Smooth muscle cell (in vitro differentiated cells): Measurements from ENCODE around the gene PYGM. TPM values are rescaled to one million over a fixed set of nuclear protein-coding genes. Genes with fewer than 3 reads are reported as not detected.

Source experiments
- DNase-seq: peaks from one replicate; lab custom pipeline; 2025; ENCODE audit not compliant: unreplicated experiment; lab: John Stamatoyannopoulos, UW
- H2AFZ ChIP-seq: fragments of 200-600 bp; sonication (generic); 2 replicates; pipeline ENCODE4 v1.6.0; 2016; ENCODE audit warnings: antibody characterized with exemption, low read depth, mild to moderate bottlenecking
- H3F3A ChIP-seq: fragments of 200-600 bp; sonication (generic); 2 replicates; pipeline ENCODE4 v1.6.0; 2017; ENCODE audit warnings: antibody characterized with exemption, low read depth
- H3K27ac ChIP-seq: fragments of 200-600 bp; sonication (generic); 2 replicates; pipeline ENCODE4 v1.5.1; 2016; ENCODE audit warnings: low read depth, mild to moderate bottlenecking
- H3K27me3 ChIP-seq: fragments of 200-600 bp; sonication (generic); 2 replicates; pipeline ENCODE4 v1.6.1; 2016; ENCODE audit warnings: low read depth, mild to moderate bottlenecking
- H3K36me3 ChIP-seq: fragments of 200-600 bp; sonication (generic); 2 replicates; pipeline ENCODE4 v1.5.1; 2016; ENCODE audit warnings: low read depth
- H3K4me1 ChIP-seq: fragments of 200-600 bp; sonication (generic); 2 replicates; pipeline ENCODE4 v1.5.1; 2016; ENCODE audit warnings: low read depth
- H3K4me2 ChIP-seq: fragments of 200-600 bp; sonication (generic); 2 replicates; pipeline ENCODE4 v1.6.0; 2016; ENCODE audit warnings: mild to moderate bottlenecking
- H3K4me3 ChIP-seq: fragments of 200-600 bp; sonication (generic); 2 replicates; pipeline ENCODE4 v1.5.1; 2016; ENCODE audit warnings: mild to moderate bottlenecking
- H3K79me2 ChIP-seq: fragments of 200-600 bp; sonication (generic); 2 replicates; pipeline ENCODE4 v1.6.0; 2016; ENCODE audit warnings: low read depth, mild to moderate bottlenecking
- H3K9ac ChIP-seq: fragments of 200-600 bp; sonication (generic); 2 replicates; pipeline ENCODE4 v1.6.0; 2016; ENCODE audit warnings: low read depth
- H3K9me3 ChIP-seq: fragments of 200-600 bp; sonication (generic); replicated peaks from 2 replicates; pipeline ENCODE4 v1.5.1; 2016; ENCODE audit warnings: low read depth
- H4K20me1 ChIP-seq: fragments of 200-600 bp; sonication (generic); 2 replicates; pipeline ENCODE4 v1.6.0; 2016; ENCODE audit warnings: low read depth
- WGBS: methylation state at CpG from one replicate; pipeline ENCODE4 v1.1.7; 2016; ENCODE audit warnings: low lambda C conversion rate; 5-methylcytosine and 5-hydroxymethylcytosine counted together
- polyA plus RNA-seq: library from polyadenylated mRNA; unstranded; fragments of >200 nt; fragmentation: Nextera tagmentation; extraction: Ambion mirVana; gene quantifications from 2 replicates; pipeline ENCODE4 v1.2.1, GENCODE V29; 2016
- total RNA-seq: library from RNA; depleted of rRNA; stranded (reverse); fragments of >200 nt; gene quantifications from 2 replicates; pipeline ENCODE4 v1.2.3, GENCODE V29; 2014
- TF ChIP-seq, protein P1 (sequence below): fragments of 200-600 bp; sonication (generic); IDR thresholded peaks from 2 replicates; pipeline ENCODE4 v1.5.1; 2017; ENCODE audit warnings: borderline replicate concordance, mild to moderate bottlenecking, antibody characterized with exemption; ENCODE audit not compliant: insufficient read depth, poor library complexity, severe bottlenecking

The PYGM gene
- total and polyA plus RNA-seq, 2 experiments from 2014 or later, result 1.1 to 2.2 TPM

DNA sequence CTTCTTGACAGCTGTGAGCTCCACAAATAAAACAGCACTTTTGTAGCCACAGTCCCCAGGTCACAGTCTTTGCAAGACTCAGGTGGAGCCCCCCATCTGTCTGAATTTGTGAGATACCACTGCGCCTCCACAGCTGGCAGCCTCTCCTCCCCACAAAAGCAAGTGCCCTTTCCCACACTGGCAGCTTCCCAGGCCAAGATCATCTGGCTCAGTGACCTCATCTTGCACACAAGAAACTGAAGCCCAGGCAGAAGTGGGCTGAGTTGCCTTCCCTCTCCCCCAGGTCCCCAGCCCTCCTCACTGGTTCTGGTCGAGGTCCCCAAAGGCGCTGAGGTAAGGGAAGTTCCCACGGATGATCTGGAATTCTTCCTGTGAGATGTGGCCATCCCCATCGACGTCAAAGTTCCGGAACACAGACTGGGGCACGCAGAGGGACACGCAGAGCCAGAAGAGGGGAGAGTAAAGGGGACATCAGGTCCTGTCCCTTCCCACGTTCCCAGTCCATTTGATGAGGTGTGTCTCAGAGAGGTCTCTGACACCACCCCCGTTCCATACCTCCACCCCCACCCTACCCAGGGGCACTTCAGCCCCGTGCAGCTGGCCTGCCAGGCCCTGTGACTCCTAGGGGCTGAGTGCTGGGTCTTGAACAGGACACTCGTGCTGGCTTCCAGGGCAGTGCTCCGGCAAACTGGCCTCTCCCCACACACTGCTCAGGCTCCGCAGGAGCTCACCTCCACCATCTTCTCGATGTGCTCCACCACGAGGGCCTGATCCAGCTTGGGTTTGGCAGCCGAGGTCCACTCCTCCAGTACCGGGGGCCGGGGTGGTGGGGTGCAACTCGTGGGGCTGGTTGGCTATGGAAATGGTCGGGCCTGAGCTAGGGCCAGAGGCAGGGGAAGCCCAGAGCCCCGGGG lies 24.7 kb downstream of the PYGM start:
- DNase-seq, result no peak
- Histone ChIP-seq H3K36me3 (no peaks in the 10 kb centered on the region), H3K27ac (no peak overlapping the region), H3K9me3 (no peaks in the 10 kb centered on the region), H3K4me3 (no peak overlapping the region), H2AFZ (no peak overlapping the region), H3K4me2 (no peak overlapping the region), H4K20me1 (no peaks in the 10 kb centered on the region), H3K79me2 (no peaks in the 10 kb centered on the region), H3F3A (no peaks in the 10 kb centered on the region), H3K4me1 (no peaks in the 10 kb centered on the region), H3K27me3 (no peaks in the 10 kb centered on the region), H3K9ac (no peak overlapping the region)
- TF ChIP-seq, protein P1, sequence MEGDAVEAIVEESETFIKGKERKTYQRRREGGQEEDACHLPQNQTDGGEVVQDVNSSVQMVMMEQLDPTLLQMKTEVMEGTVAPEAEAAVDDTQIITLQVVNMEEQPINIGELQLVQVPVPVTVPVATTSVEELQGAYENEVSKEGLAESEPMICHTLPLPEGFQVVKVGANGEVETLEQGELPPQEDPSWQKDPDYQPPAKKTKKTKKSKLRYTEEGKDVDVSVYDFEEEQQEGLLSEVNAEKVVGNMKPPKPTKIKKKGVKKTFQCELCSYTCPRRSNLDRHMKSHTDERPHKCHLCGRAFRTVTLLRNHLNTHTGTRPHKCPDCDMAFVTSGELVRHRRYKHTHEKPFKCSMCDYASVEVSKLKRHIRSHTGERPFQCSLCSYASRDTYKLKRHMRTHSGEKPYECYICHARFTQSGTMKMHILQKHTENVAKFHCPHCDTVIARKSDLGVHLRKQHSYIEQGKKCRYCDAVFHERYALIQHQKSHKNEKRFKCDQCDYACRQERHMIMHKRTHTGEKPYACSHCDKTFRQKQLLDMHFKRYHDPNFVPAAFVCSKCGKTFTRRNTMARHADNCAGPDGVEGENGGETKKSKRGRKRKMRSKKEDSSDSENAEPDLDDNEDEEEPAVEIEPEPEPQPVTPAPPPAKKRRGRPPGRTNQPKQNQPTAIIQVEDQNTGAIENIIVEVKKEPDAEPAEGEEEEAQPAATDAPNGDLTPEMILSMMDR, result no peak
- 88% methylated on average over 23 of the region's 23 CpGs for WGBS

DNA sequence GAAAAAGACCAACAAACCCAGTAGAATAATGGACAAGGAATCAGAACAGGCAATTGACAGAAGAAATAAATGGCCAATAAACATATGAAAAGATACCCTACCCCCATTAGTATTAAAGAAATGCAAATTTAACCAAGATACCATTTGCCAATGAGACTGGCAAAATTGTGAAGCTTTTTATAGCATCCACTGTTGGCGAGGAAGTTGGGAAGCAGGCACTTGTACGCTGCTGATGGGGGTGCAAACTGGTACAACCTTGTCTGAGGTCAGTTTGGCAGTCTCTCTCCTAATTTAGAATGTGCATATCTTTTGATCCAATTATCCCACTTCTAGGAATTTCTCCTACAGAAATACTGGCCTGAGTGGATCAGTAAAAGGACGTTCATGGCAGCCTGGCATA lies 28.2 kb downstream of the PYGM start:
- TF ChIP-seq, protein P1, result no peak
- Histone ChIP-seq H3K36me3 (no peaks in the 10 kb centered on the region), H2AFZ (no peak overlapping the region), H3K9ac (no peak overlapping the region), H3K4me1 (no peaks in the 10 kb centered on the region), H3F3A (no peaks in the 10 kb centered on the region), H3K9me3 (no peaks in the 10 kb centered on the region), H3K4me3 (no peak overlapping the region), H3K4me2 (no peak overlapping the region), H3K27me3 (no peaks in the 10 kb centered on the region), H3K79me2 (no peaks in the 10 kb centered on the region), H4K20me1 (no peaks in the 10 kb centered on the region), H3K27ac (no peak overlapping the region)
- 97% methylated on average over 3 of the region's 3 CpGs for WGBS
- no peak for DNase-seq

DNA sequence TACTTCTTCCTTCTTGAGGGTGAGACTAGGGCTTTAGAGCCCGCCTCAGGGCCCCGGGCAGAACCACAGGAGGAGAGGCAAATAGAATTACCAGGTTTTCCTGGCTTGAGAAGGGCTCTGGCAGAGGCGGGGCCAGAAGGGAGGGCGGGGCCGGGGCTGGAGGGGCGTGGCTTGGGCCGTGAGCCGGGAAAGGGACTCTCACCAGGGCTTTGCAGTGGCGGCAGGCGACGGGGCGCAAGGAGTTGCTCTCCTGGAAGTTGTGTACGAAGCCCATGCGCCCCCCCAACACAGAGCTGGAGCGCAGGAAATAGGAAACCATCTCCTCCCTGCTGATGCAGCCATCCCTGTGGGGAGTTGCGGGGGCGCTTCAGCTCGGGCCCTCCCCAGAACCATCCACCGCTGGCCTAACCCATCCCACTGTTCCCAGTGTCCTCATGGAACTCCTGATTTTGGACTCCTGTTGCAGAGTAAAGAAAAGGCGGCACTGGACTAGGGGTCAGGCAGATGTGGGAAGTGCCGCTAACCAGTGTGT lies 29.9 kb downstream of the PYGM start:
- no peak for DNase-seq
- no peak overlapping the region for H3K4me3 ChIP-seq
- WGBS, result 27% methylated on average over 16 of the region's 21 CpGs

More for the DNA sequence above, 29.9 kb downstream of the PYGM start:
- Histone ChIP-seq H3K36me3 (no peaks in the 10 kb centered on the region), H2AFZ (no peak overlapping the region), H3K9me3 (no peaks in the 10 kb centered on the region), H4K20me1 (no peaks in the 10 kb centered on the region), H3K27ac (no peak overlapping the region), H3F3A (no peaks in the 10 kb centered on the region), H3K9ac (no peak overlapping the region), H3K27me3 (no peaks in the 10 kb centered on the region), H3K4me1 (no peaks in the 10 kb centered on the region), H3K4me2 (no peak overlapping the region), H3K79me2 (no peaks in the 10 kb centered on the region)
- TF ChIP-seq, protein P1, result no peak
